GM12892 (cell line): ENCODE results near the gene EFCAB13.

Experiments
- POLR2A ChIP-seq: IDR thresholded peaks from 2 replicates; pipeline ENCODE4 v1.6.1; 2011; ENCODE audit warnings: low read depth, low read length, control low read depth
- POLR2AphosphoS5 ChIP-seq: IDR thresholded peaks from 2 replicates; pipeline ENCODE4 v1.6.1; 2011; ENCODE audit warnings: low read depth, low read length, control low read depth

GRCh38 chr17:47368262-47368661, 44.5 kb downstream of the EFCAB13 start:
- no peak for TF ChIP-seq POLR2AphosphoS5
- no peak for TF ChIP-seq POLR2A
